ENCODE measurements around the gene TMBIM6.

DNA sequence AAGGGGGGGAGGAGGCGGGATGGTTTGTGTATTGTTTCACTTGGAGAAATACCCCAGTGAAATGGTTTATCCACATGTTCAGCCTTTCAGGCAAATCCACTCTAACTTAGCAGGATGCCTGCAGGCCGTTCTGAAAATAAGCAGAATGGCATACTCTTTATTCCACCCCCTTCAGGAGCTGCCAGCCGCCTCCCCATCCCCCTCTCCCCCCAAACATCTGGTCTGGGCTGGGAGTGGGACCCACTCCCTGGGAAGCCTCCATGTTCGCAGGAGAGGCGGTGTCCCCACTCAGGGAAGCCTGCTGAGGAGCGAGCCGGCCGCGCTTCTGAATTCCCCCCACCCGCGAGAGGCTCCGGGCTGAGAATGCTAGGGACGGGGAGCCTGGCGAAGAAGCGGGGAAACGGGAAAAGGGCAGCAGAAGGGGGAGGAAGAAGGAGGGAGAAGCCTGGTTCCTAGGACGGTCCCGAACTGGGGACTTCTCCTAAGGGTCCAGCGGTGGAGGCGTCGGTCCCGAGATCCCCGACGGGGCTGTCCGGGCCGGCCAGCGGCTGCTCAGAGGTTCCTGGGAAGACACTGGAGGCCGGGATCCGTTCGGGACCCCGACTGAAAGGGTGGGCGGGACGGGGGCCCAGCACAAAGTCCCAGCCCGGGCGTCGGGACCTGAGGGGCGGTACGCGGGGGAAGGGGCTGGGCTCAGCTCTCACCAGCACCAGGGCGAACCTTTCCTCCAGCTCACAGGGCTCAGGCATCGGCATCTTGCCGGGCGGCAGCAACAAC lies 34.8 kb upstream of the TMBIM6 start:
- TF ChIP-seq, protein P1, sequence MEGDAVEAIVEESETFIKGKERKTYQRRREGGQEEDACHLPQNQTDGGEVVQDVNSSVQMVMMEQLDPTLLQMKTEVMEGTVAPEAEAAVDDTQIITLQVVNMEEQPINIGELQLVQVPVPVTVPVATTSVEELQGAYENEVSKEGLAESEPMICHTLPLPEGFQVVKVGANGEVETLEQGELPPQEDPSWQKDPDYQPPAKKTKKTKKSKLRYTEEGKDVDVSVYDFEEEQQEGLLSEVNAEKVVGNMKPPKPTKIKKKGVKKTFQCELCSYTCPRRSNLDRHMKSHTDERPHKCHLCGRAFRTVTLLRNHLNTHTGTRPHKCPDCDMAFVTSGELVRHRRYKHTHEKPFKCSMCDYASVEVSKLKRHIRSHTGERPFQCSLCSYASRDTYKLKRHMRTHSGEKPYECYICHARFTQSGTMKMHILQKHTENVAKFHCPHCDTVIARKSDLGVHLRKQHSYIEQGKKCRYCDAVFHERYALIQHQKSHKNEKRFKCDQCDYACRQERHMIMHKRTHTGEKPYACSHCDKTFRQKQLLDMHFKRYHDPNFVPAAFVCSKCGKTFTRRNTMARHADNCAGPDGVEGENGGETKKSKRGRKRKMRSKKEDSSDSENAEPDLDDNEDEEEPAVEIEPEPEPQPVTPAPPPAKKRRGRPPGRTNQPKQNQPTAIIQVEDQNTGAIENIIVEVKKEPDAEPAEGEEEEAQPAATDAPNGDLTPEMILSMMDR (IDR thresholded peaks at IDR 0.05), result no peak
- no peak for TF ChIP-seq POLR2A (IDR thresholded peaks at IDR 0.05)
